Right lobe of liver (tissue), 6 donors: ENCODE results near the gene WTAP. TPM values are rescaled to one million over a fixed set of nuclear protein-coding genes. Genes with fewer than 3 reads are reported as not detected.

Experiments used
- ATAC-seq, 4 donors: fragments of 200-7000 bp; cut with Tn5 transposase; one replicate each; pipeline ENCODE4 v1.9.1; 2020; ENCODE audit warnings: mild to moderate bottlenecking in 4 of 4, moderate library complexity in 4 of 4
- DNase-seq, 3 donors: peaks; one replicate each; pipeline ENCODE4 v3.0.0-alpha.2; 2020
- H3K27ac ChIP-seq, 3 donors: fragments of 200-600 bp; one replicate each; pipeline ENCODE4 v1.8.0; 2022
- H3K27me3 ChIP-seq, 2 donors: fragments of 200-600 bp; one replicate each; pipeline ENCODE4 v1.8.0; 2022
- H3K36me3 ChIP-seq, 4 donors: fragments of 200-600 bp; sonication (generic) in 1 of 4; one replicate each; pipeline versions ENCODE4 v1.5.1 to v1.8.0; 2017 to 2022; ENCODE audit warnings: control low read depth in 1 of 4
- H3K4me1 ChIP-seq, 4 donors: fragments of 200-600 bp; sonication (generic) in 1 of 4; one replicate each; pipeline versions ENCODE4 v1.5.1 to v1.8.0; 2017 to 2022; ENCODE audit warnings: control low read depth in 1 of 4
- H3K4me3 ChIP-seq, 3 donors: fragments of 200-600 bp; one replicate each; pipeline ENCODE4 v1.8.0; 2022
- H3K9me3 ChIP-seq, 4 donors: fragments of 200-600 bp; sonication (generic) in 1 of 4; one replicate each; pipeline versions ENCODE4 v1.5.1 to v1.8.0; 2017 to 2022; ENCODE audit warnings: control low read depth in 1 of 4
- POLR2A ChIP-seq: fragments of 450-650 bp; IDR thresholded peaks from one replicate; pipeline ENCODE4 v1.6.1; 2017; ENCODE audit warnings: antibody characterized with exemption, mild to moderate bottlenecking
- WGBS: methylation state at CpG from one replicate; pipeline ENCODE4 v1.1.6; 2018; ENCODE audit warnings: low coverage, low lambda C conversion rate; ENCODE audit not compliant: insufficient coverage; ENCODE audit errors: missing lambda C conversion rate; 5-methylcytosine and 5-hydroxymethylcytosine counted together
- intact Hi-C, 2 donors: fragments of 100-400 bp; cut with DNase I; formaldehyde crosslinking; loops; one replicate each; pipeline versions ENCODE4 v1.11.2 to v1.14.1; 2022
- total RNA-seq, 6 experiments: library from RNA; depleted of rRNA in 2 of 6; stranded (reverse); fragments of >200 nt in 2 of 6; fragmentation: NEBNext Ultra II Directional in 3 of 6; extraction: Animal tissue kit (Norgen Biotek cat#: 25700) in 3 of 6; gene quantifications; one replicate each; pipeline versions ENCODE4 v1.1.0 to v1.2.4, GENCODE V29; 2016 to 2023
- TF ChIP-seq, protein P1 (sequence below), 4 donors: fragments of 200-600 bp in 3 of 4; fragments of 450-650 bp in 1 of 4; IDR thresholded peaks; one replicate each; pipeline versions ENCODE4 v1.5.1 to v1.8.0; 2016 to 2022; ENCODE audit warnings: antibody characterized with exemption in 4 of 4, mild to moderate bottlenecking in 2 of 4
- donor health status: DM: no; HTN: yes; CAD: no.
- donor health status: DM: no; HTN: no; CAD: no.
- donor health status: DM: no; HTN: no; CAD: no.
- donor health status: DM: no; HTN: yes; CAD: no.
- donor health status: DM: no; HTN: yes; CAD: no.

Gene WTAP
- total RNA-seq, 6 experiments from 2014 or later = 21.1 to 64.3 (median 37.6) TPM

DNA sequence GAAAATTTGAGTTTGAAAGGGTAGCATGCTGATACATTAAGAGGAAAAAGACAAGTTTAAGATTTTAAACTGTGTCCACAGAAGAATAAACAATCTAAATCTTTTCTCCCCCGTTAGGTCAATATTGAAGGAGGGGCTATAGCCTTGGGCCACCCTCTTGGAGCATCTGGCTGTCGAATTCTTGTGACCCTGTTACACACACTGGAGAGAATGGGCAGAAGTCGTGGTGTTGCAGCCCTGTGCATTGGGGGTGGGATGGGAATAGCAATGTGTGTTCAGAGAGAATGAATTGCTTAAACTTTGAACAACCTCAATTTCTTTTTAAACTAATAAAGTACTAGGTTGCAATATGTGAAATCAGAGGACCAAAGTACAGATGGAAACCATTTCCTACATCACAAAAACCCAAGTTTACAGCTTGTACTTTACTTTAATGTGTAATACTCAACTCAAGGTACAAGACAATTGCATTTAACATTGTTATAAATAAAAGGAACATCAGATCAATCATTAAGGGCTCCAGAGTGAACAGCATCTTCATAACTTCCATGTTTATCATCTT lies 51.3 kb downstream of the WTAP start:
- H3K27ac ChIP-seq = no peak overlapping the region
- H3K9me3 ChIP-seq = no peaks in the 10 kb centered on the region
- TF ChIP-seq, protein P1, sequence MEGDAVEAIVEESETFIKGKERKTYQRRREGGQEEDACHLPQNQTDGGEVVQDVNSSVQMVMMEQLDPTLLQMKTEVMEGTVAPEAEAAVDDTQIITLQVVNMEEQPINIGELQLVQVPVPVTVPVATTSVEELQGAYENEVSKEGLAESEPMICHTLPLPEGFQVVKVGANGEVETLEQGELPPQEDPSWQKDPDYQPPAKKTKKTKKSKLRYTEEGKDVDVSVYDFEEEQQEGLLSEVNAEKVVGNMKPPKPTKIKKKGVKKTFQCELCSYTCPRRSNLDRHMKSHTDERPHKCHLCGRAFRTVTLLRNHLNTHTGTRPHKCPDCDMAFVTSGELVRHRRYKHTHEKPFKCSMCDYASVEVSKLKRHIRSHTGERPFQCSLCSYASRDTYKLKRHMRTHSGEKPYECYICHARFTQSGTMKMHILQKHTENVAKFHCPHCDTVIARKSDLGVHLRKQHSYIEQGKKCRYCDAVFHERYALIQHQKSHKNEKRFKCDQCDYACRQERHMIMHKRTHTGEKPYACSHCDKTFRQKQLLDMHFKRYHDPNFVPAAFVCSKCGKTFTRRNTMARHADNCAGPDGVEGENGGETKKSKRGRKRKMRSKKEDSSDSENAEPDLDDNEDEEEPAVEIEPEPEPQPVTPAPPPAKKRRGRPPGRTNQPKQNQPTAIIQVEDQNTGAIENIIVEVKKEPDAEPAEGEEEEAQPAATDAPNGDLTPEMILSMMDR (IDR thresholded peaks at IDR 0.05) = no peak
- no peak for TF ChIP-seq POLR2A
- no peak overlapping the region for H3K4me3 ChIP-seq
- peaks cover 12 to 89% (median 38%) of the 10 kb centered on the region in 4 donors for H3K36me3 ChIP-seq
- intact Hi-C loops = no loop called here
- ATAC-seq = peak in 1 of 4 donors; percentile 22
- 50% methylated on average over 3 of the region's 3 CpGs for WGBS
- peaks cover 0 to 11% (median 0%) of the 10 kb centered on the region in 4 donors for H3K4me1 ChIP-seq
- no peaks in the 10 kb centered on the region for H3K27me3 ChIP-seq
- no peak for DNase-seq

DNA sequence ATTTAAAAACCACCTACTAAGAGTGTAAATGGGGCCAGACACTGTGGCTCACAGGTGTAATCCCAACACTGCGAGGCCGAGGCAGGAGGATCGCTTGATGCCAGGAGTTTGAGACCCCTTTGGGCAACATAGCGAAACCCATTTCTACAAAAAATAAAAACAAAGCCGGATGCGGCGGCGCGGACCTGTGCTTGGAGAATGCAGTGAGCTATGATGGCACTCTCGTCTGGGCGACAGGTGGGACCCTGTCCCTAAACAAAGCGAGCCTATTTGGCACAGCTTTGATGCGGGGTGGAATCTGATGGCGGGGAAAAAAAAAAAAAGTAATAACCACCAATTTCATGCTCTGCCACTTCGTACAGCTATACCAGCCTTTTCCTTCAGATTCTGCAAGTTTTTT lies 61.0 kb downstream of the WTAP start:
- 18% methylated on average over 15 of the region's 15 CpGs for WGBS
- ATAC-seq = no peak
- no peaks in the 10 kb centered on the region for H3K9me3 ChIP-seq
- H3K27ac ChIP-seq = peak overlapping the region; percentile 95 to 100 (median 98)
- peaks cover 0 to 37% (median 12%) of the 10 kb centered on the region in 4 donors for H3K4me1 ChIP-seq
- intact Hi-C loops = no loop called here
- peaks cover 11 to 55% (median 27%) of the 10 kb centered on the region in 4 donors for H3K36me3 ChIP-seq
- no peak for DNase-seq
- TF ChIP-seq, protein P1 (IDR thresholded peaks at IDR 0.05) = no peak
- no peak for TF ChIP-seq POLR2A
- H3K4me3 ChIP-seq = peak overlapping the region; percentile 88 to 97 (median 95)
- no peaks in the 10 kb centered on the region for H3K27me3 ChIP-seq

DNA sequence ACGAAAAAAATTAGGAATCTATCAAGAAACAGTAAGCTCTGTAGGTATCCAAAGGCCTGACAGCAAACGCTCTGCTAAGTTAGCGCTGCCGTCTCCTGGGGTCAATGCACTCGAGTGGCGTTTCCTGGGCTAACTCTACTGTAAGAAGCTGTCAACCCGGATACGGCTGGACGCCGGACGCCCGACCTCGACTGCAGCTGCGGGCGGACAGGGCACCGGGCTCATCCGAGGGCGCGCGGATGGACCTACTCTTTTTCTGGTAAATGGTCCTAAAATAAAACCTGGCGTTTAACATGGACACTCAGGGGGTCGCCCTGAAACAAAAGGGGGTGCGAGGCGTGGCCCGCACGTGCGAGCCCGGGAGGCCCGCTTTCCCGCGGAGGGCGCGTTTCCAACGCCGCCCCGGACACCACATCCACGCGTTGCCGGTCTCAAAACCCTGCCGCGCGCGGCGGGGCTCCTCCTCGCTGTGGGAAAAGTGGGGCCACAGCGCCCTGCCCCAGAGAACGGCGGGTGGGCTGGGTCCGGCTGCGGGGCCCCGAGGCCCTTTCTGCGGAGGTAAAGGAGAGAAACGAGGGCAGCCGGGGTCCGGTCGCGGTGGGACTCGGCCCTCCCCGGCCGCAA lies 61.6 kb downstream of the WTAP start:
- DNase-seq = peak; percentile 80 to 81 (median 80)
- peak; percentile 33 to 43 (median 38) for ATAC-seq
- Histone ChIP-seq H3K27ac (peak overlapping the region; percentile 95 to 100 (median 98)), H3K9me3 (no peaks in the 10 kb centered on the region), H3K27me3 (no peaks in the 10 kb centered on the region), H3K36me3 (peaks cover 11 to 51% (median 23%) of the 10 kb centered on the region in 4 donors), H3K4me3 (peak overlapping the region; percentile 88 to 97 (median 95)), H3K4me1 (peaks cover 0 to 37% (median 12%) of the 10 kb centered on the region in 4 donors)
- intact Hi-C loops = no loop called here
- TF ChIP-seq, protein P1 (IDR thresholded peaks at IDR 0.05) = no peak
- no peak for TF ChIP-seq POLR2A
- WGBS = 2% methylated on average over 24 of the region's 60 CpGs

DNA sequence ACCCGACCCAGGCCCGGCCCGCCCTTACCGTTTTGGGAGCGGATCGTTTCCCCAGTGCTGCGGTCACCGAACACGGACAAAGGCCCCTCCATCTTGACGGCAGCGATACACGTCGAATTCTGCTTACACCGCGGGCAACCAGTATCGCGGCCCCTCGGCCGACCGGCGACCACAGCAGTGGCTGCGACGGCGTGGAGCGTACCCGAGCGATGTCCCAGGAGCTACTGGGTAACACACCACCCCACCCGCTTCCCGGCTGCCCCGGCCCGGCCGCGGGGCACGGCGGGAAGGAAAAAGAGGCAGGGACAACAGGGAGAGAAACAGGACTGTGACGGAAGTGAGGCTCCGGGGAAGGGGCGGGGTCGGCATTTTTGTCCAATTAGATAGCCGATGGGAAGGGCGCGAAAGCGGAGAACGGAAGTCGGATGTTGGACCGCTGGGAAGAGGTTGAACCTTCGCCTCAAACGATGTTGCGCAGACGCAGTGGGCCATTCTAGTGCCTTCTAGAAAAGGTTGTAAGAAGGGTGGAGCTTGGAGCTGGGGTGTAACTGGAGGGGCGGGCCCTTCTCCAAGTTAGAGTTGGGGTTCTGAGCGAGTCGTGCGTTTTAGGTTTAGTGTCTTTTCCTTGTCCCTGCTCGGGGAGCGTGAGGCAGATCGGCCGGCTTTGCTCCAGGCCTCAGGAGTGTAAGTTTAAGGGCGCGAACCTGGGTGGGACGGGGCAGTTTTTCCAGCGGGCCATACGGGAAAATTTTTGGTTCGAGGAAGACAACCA lies 62.3 kb downstream of the WTAP start, which contains the start of gene TCP1:
TCP1 (minus strand) TSS at position 226 of the 772 bp plus-strand sequence; CDS start at position 92, 134 bp downstream.
- peak within 1 kb of the TSS; percentile 88 to 97 (median 95) for H3K4me3 ChIP-seq
- ATAC-seq (peak; percentile 84 to 90 (median 88)), DNase-seq (peak; percentile 99 to 100 (median 99))
- H3K36me3 ChIP-seq = peaks cover 6 to 52% (median 24%) of the 10 kb centered on the region in 4 donors
- H3K27ac ChIP-seq = peak within 1 kb of the TSS; percentile 98 to 100 (median 98)
- no peaks in the 10 kb centered on the region for H3K9me3 ChIP-seq
- peaks cover 0 to 37% (median 12%) of the 10 kb centered on the region in 4 donors for H3K4me1 ChIP-seq
- WGBS = 1% methylated on average over 20 of the region's 64 CpGs
- intact Hi-C loops = no loop called here
- TF ChIP-seq, protein P1 (IDR thresholded peaks at IDR 0.05) = no peak
- TF ChIP-seq POLR2A = peak; percentile 99
- H3K27me3 ChIP-seq = no peaks in the 10 kb centered on the region
